ENCODE measurements around the gene BDH1. TPM values are rescaled to one million over a fixed set of nuclear protein-coding genes. Genes with fewer than 3 reads are reported as not detected.

BDH1 gene
- total and polyA plus RNA-seq, 2 of the 13 experiments (the other 11 are each of a cell fraction or from before 2014, with no cell fraction given) = 21.2 to 71.9 TPM

- no peak for TF ChIP-seq ZNF556 (CRISPR knock-in tag; IDR thresholded peaks at IDR 0.05; ENCODE audit: borderline replicate concordance)
- TF ChIP-seq EP300 (IDR thresholded peaks at IDR 0.05; ENCODE audit: low read depth in 2 of 2, low read length in 2 of 2) = peak in 1 of 2 experiments; percentile 64; a peak in 2 of 4 replicates
- TF ChIP-seq EP300 (CRISPR knock-in tag; IDR thresholded peaks at IDR 0.05; ENCODE audit: borderline replicate concordance) = peak; percentile 70
- TF ChIP-seq ZNF503 (CRISPR knock-in tag; IDR thresholded peaks at IDR 0.05) = 0 out of 2 replicates have a peak, but pooled peaks have one; percentile 35
- TF ChIP-seq TCF12 (IDR thresholded peaks at IDR 0.05) = no peak
- no peak for TF ChIP-seq TCF12 (CRISPR knock-in tag; IDR thresholded peaks at IDR 0.05)
- TF ChIP-seq ISX (CRISPR knock-in tag; conservative IDR thresholded peaks at IDR 0.05) = no peak
- 0 out of 2 replicates have a peak, but pooled peaks have one; percentile 31 for TF ChIP-seq ZNF800 (CRISPR knock-in tag; IDR thresholded peaks at IDR 0.05)
- TF ChIP-seq MEF2D (CRISPR knock-in tag; IDR thresholded peaks at IDR 0.05) = peak; percentile 75
- TF ChIP-seq ZNF234 (CRISPR knock-in tag; conservative IDR thresholded peaks at IDR 0.05) = no peak
- TF ChIP-seq ZNF629 (CRISPR knock-in tag; conservative IDR thresholded peaks at IDR 0.05) = peak; percentile 32; the same call in 1 of the 2 replicates
- no peak for TF ChIP-seq FLYWCH1 (CRISPR knock-in tag; IDR thresholded peaks at IDR 0.05)
- peak; percentile 72 for TF ChIP-seq ZGPAT (CRISPR knock-in tag; IDR thresholded peaks at IDR 0.05)
- TF ChIP-seq FOXA1 (IDR thresholded peaks at IDR 0.05) = no peak
- TF ChIP-seq FOXA1 (CRISPR knock-in tag; IDR thresholded peaks at IDR 0.05) = peak; percentile 47; the same call in 1 of the 2 replicates
- TF ChIP-seq DMAP1 (CRISPR knock-in tag; IDR thresholded peaks at IDR 0.05) = 0 out of 2 replicates have a peak, but pooled peaks have one; percentile 40
- TF ChIP-seq ZBTB26 (CRISPR knock-in tag; IDR thresholded peaks at IDR 0.05; ENCODE audit: borderline replicate concordance) = peak; percentile 59; the same call in 1 of the 2 replicates
- TF ChIP-seq ZNF772 (CRISPR knock-in tag; IDR thresholded peaks at IDR 0.05) = peak; percentile 44; the same call in 1 of the 2 replicates
- TF ChIP-seq HMG20A (CRISPR knock-in tag; IDR thresholded peaks at IDR 0.05; ENCODE audit: borderline replicate concordance) = peak; percentile 83; the same call in 1 of the 2 replicates
- TF ChIP-seq ZNF414 (CRISPR knock-in tag; IDR thresholded peaks at IDR 0.05) = 0 out of 2 replicates have a peak, but pooled peaks have one; percentile 24
- 0 out of 2 replicates have a peak, but pooled peaks have one; percentile 4 for TF ChIP-seq MNT (IDR thresholded peaks at IDR 0.05)
Observed at GRCh38 chr3:197465197-197465995, 90.4 kb downstream of the BDH1 start (continued).
